ENCODE results near the gene LIPG. TPM values are rescaled to one million over a fixed set of nuclear protein-coding genes. Genes with fewer than 3 reads are reported as not detected.

Gene LIPG
- total RNA-seq, 1 experiment from 2014 or later = 92.0 TPM

- no peaks in the 10 kb centered on the region for H3K9me3 ChIP-seq (ENCODE audit: control insufficient read depth, insufficient read depth, low read depth, low read length)
- CTCF ChIA-PET = no interaction called here
- H3K27ac ChIP-seq (ENCODE audit: low read length) = no peak overlapping the region
- in situ Hi-C loops (cut with HindIII; ENCODE audit: low pct_unique_long_range_greater_than_20kb, low sequenced_read_pairs) = no loop called here
- no peaks in the 10 kb centered on the region for H3K36me3 ChIP-seq (ENCODE audit: control insufficient read depth, insufficient read depth, low read length)
- intact Hi-C loops (cut with micrococcal nuclease; ENCODE audit: unreplicated experiment) = no loop called here
- H3K27me3 ChIP-seq (ENCODE audit: control insufficient read depth, insufficient read depth, low read length) = no peaks in the 10 kb centered on the region
- DNase-seq (ENCODE audit: low read depth, low spot score) = no peak
- POLR2A ChIA-PET = no interaction called here
- no peak for TF ChIP-seq SIN3A (IDR thresholded peaks at IDR 0.05; ENCODE audit: borderline replicate concordance, insufficient read depth, low read depth, low read length)
- no peak for TF ChIP-seq CTCF (IDR thresholded peaks at IDR 0.05)
- no TSS peak for BruUV-seq (replicated peaks)
- H3K4me3 ChIP-seq (ENCODE audit: low read depth in 2 of 2, low read length in 2 of 2) = no peak overlapping the region
- no peaks in the 10 kb centered on the region for H3K4me1 ChIP-seq (ENCODE audit: control insufficient read depth, insufficient read depth, low read length)
- ATAC-seq = no peak
These were observed 15.6 kb upstream of the LIPG start for GRCh38 chr18:49546278-49546677.

GRCh38 chr18:49546719-49547273, 15.1 kb upstream of the LIPG start:
- no peak for TF ChIP-seq REST (IDR thresholded peaks at IDR 0.05; ENCODE audit: insufficient read depth in 1 of 2, low read depth in 2 of 2, low read length in 1 of 2)
- no peak for TF ChIP-seq TCF7L2 (IDR thresholded peaks at IDR 0.05; ENCODE audit: low read depth, low read length)
- TF ChIP-seq CTCF (IDR thresholded peaks at IDR 0.05) = no peak
- no peak for TF ChIP-seq SIN3A (IDR thresholded peaks at IDR 0.05; ENCODE audit: borderline replicate concordance, insufficient read depth, low read depth, low read length)
- TF ChIP-seq POLR2AphosphoS5 (IDR thresholded peaks at IDR 0.05; ENCODE audit: low read depth, low read length) = no peak
- no TSS peak for BruUV-seq (replicated peaks)
- in situ Hi-C loops (cut with HindIII; ENCODE audit: low pct_unique_long_range_greater_than_20kb, low sequenced_read_pairs) = no loop called here
- no peaks in the 10 kb centered on the region for H3K9me3 ChIP-seq (ENCODE audit: control insufficient read depth, insufficient read depth, low read depth, low read length)
- ATAC-seq (no peak), DNase-seq (ENCODE audit: low read depth, low spot score) (no peak)
- H3K36me3 ChIP-seq (ENCODE audit: control insufficient read depth, insufficient read depth, low read length) = no peaks in the 10 kb centered on the region
- ChIA-PET CTCF (no interaction called here), POLR2A (no interaction called here)
- H3K27me3 ChIP-seq (ENCODE audit: control insufficient read depth, insufficient read depth, low read length) = no peaks in the 10 kb centered on the region
- H3K27ac ChIP-seq (ENCODE audit: low read length) = no peak overlapping the region
- no peak overlapping the region for H3K4me3 ChIP-seq (ENCODE audit: low read depth in 2 of 2, low read length in 2 of 2)
- intact Hi-C loops (cut with micrococcal nuclease; ENCODE audit: unreplicated experiment) = no loop called here
- no peaks in the 10 kb centered on the region for H3K4me1 ChIP-seq (ENCODE audit: control insufficient read depth, insufficient read depth, low read length)
